NCI-H1092 treated with DMSO at 0.1 percent for 48 hours (cell line): ENCODE results near the gene KRT79.
"Not testable (repeated sequence)": the region's sequence is repeated elsewhere in the genome, so short reads cannot be mapped to it uniquely, and the experiment has no call there.

ENCODE experiments used
- DNase-seq: peaks from one replicate; lab custom pipeline; 2025; lab: John Stamatoyannopoulos, UW

The KRT79 gene

DNA sequence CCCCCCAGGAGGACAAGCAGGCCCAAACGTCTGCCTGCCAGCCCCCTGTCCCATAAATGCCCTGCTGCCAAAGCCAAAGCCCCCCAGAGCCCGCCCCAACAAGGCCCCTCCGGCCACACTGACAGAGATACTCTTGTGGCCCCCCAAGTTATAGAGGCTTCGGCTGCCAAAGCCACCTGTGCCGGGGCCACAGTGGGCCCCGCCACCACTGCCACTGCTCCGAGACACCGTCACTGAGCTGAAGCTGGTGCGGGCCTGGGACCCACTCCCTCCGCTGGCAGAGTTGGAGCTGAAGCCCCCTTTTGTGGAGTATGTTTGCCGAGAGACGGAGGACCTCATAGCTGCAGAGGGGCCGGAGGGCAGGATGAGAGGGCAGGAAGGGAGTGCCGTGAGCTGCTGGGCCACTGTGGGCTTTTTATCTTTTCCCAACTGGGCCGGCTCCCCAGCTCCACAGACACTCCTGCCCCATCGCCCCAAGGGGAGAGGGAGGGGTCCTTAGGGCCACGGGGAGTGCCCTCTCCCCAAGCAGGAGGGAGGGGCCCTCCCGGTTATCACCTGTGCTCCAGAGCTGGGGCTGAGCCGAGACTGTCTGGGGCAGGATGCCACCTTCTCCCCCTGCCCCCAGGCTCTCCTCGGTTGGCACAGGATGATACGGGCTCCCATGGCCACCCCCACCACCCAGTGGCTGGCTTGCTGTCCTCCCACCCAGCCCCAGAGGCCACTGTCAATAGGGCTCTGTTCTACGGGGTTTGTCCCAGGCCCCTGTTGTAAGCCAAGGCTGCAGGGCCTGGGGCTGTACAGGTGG, at the start of gene KRT79:
KRT79 (minus strand) TSS at position 390 of the 805 bp plus-strand sequence; CDS start at position 339, 51 bp downstream.
- no peak for DNase-seq

DNA sequence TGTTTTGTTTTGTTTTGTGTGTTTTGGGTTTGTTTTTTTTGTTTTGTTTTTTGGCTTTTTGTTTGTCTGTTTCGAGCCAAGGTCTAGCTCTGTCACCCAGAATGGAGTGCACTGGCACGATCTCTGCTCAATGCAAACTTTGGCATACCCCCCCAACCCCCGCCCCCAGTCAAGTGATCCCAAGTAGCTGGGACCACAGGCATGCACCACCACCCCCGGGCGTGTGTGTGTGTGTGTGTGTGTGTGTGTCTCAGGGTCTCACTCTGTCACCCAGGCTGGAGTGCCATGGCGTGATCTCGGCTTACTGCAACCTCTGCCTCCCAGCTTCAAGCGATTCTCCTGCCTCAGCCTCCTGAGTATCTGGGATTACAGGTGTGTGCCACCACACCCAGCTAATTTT, 46.4 kb upstream of the KRT79 start:
- not testable (repeated sequence) for DNase-seq

DNA sequence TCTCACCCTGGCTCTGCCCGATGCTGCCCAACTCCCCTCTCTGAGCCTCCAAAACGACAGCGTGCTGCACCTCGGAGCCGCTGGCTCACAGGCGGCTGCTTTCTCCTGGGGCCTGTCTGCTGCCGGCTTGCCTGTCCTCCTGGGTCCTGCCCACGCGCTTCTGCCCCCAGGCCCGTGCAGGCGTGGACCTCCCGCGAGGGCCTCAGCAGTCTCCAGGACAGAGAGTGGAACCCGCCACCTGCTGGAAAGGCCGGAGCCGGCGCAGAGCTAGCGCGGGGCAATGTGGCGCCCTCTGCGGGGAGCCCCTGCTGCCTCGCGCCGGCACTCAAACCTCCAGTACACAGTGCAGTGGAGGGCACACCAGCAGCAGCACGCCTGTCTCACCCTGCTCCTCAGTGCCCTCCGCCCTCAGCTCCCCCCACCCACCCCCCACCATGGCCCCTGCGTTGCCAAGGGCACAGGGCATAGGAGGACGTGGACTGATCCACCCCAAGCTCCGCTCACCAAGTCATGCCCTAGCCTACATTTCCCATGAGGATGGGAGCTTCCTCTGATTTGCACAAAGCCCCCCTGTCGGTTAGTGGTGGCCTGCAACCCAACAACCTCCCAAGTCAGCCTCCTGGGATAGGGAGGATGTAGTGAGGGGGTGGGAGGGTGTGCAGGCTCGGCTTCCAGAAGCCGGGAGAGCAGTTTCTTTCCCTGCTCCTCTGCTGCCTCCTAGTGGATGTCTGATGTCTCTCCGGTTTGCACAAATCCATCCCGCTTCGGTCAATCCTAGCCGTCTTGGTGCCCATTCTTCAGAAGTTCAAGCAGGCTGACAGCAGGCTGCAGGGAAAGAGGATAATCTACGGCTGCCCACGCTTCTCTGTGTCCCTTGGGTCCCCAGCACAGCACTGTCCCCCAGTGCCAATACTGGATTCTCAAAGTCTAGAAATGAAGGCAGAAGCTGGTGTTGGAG, 45.6 kb upstream of the KRT79 start:
- peak; percentile 84 for DNase-seq

DNA sequence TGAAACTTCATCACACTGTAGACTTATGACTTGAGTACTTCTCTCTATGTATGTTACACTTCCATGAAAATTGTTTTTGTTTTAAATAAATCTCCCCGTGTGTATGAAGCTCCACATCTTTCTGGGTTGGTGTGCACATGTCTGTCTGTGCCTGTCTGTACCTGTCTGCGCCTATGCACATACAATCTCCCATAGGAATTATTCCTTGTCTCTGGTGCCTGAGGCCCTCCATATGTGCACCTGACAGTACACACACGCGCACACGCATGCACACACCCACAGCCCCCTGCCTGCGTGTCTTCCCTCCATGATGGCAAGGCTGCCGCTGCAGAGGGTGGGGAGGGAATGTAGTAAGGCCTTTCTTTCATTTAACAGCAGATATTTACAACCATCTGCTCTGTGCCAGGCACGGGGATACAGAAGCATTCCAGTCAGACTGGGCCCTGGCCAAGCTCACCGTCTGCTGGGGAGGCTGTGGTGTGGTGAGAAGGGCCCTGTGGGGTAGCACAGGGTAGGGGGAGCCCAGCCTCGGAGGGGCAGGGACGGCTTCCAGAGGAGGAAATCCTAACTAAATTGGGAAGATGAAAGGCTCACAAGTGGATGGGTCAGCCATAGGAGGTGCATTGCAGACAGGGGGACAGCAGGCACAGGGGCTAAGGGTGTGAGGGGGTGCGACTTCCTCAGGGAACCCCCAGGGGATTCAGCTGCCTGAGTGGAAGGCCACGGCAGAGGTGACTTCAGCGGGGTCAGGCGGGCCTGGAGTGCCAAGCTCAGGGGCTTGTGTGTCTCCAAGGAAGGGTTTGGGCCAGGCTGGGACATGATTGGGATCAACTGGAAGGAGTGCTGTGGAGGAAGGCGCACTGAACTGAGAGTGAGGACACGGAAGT, 44.6 kb upstream of the KRT79 start:
- DNase-seq, result no peak

DNA sequence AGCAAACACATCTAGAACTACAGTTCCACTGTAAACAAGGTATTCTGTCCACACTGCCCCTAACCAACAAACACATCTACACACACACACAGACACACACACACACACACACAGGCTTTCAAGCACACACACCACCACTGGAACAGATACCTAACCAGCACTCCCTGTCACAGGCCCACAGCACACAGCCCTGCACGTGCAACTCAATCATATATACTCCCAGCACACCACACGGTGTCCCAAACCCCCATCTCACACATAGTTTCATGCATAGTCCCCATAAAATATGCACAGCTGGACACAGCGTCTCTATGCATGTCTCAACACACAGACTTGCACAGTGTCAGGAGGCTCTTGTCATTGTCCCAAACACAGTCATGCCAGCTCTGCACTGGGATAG, 43.1 kb upstream of the KRT79 start:
- DNase-seq, result no peak

DNA sequence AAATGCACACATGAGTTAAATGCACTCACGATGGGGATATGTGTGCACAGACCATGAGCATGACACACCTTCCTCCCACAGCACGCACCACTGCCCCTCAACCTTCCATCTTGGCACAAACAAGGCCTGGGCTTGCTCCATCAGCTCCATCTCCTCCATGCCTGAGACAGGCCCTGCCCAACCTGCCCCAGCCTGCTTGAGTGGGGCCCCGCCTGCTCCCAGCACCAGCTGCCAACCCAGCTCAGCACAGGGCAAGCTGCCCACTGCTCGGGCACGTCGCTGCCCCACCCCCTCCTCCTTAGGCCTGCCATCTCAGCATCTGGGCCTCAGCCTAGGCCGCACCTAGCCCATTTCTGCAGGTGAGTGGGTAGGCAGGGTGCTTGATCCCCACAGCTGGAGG, 42.3 kb upstream of the KRT79 start:
- no peak for DNase-seq

DNA sequence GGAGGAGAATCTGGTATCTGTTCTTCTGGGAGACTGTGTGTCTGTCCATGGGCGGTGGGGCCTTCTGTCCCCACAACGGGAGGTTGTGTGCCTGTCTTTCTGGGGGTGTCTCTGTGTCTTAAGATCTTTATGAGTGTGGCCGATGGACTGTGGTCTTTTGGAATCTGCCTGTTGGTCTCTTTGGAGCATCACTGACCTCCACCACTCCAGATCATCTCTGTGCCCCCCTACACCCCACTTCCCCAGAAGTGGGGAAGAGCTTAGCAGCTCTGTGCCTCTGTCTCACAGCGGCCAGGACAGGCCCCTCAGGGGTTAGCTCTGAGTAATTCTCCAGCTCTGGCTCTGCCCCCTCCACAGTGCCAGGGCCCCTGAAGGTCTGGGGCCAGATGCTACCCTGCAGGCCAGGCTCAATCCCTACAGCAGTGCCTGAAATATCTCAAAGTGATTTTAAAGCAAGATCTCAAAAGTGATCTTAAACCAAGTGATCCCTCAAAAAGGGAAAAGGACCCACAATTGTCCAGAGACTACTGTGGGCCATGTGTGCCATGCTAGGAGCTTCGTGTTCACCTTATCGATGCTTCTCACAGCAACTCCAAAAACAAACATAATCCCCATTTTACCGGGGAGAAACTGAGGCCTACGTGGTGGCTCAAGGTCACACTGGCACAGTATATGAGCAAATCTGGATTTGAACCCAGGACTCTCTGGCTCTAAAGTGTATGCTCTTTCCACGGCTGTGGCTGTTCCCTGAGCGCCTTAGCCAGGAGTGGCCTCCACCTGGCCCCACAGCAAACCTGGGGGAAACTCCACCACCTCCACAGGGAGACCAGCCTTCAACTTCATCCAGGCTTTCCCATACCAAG, 40.7 kb upstream of the KRT79 start:
- DNase-seq, result no peak

DNA sequence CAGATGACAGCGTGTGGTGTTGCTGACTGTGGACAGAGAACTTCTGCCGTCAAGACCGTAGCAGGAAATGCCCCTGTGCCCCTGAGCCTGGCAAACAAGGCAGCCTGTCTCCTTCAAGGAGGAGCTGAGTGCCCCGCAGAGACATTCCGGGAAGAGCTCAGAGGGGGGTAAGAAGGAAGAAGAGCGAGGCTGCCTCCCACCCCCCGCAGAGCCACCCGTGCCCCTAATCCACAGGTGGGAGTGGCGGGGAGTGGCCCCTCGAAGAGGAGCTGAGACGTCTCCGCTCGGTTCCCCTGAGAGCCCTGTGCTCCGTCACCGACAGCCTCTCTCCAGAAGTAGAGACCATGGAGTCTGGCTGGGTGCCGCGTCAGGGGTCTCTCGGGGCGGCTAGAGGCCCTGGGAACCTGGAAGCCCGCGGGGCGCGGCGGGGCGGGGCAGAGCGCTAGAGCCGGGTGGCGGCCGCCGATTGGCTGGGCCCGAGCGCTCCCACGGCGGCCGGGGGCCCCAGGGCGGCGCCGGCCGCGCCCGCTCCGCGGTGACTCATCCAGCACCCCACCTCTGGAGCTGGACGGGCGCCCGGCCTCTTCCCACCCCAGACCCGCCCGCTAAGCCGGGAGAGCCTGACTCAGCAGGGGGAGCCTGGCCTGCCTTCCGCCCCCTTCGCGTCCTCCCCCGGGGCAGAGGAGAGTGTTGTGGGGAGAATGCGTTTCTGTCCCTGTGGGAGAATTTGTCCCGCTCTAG, 39.9 kb upstream of the KRT79 start:
- peak; percentile 23 for DNase-seq

DNA sequence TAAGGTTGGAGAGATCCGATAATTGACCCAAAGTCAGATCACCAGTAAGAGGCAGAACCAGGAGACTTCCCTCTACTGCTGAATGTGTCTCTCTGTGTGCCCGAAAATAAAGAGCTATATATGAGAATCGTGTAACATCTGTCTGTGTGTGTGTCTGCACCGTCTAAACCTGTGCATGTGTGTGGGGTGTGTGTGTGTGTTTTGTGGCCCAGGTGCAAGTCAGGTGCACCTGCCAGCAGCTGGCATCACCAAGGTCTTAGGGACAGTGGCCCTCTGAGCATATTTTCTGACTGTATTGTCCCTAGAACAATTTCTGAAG, 39.4 kb upstream of the KRT79 start:
- DNase-seq, result no peak

DNA sequence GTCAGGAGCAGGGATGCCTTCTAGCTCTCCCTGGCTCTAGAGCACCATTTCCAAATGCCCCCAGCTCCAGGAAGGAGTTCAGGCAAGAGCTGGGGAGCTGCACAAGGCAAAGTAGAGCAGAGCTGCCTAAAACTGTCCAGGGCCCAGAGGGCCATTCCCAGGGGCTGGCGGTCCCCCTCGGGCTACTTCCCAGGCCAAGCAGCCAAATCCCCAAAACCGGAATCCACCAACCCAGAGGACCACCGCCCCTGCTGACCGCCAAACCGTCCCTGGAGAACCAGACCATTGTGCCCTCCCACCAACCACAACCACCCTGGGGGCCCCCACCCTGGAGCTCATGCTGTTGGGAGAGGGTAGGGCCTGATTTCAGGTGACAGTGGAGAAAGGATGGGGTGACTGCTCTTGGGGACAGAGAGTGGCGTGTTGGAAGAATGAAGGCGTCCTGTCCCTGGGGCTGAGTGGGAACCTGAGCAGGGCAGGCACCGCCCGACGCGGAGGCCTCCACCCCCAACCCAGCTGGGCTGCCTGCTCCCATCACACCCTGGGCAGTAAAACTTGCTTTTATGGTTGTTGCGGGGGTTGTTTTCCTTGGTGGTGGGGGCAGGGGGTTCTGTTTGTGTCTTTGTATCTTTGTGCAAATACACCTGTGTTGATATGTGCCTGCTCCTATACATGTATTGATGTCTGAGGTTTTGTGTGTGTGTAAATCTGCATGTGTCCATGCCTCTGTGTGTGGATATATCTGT, 38.7 kb upstream of the KRT79 start:
- no peak for DNase-seq

DNA sequence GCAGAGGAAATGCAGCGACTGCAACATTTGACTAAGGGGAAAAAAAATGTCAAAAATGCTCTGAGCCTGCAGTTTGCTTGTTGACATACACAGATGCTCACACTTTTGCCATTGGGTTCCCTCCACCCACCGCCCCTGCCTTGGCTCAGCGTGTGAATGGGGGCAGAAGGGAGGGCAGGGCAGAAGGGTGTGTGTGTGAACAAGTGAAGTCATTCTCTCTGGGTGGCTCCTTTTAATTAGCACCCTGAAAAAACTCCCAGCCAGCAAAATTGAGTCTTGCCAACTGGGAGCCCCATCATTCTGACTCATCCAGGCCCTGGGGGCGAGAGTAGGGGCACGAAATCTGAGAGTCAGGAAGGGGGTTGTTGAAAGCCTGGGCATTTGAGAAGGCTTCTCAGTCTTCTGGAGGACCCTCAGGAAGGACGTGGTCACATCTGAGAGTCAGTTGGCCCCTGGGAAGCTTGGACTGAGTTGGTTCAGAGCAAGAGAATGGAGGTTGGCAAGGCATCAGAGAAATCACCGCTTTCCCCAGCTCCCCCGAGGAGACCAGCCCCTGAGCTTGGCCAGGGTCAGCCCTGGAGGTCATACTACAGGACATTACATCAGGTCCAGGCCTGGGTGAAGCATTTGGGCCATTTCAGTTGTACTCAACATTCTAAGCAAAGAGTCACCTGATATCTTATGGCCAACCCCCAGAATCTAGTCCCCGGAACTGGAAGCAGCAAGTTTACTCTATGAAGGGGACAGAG, 37.4 kb upstream of the KRT79 start:
- no peak for DNase-seq

DNA sequence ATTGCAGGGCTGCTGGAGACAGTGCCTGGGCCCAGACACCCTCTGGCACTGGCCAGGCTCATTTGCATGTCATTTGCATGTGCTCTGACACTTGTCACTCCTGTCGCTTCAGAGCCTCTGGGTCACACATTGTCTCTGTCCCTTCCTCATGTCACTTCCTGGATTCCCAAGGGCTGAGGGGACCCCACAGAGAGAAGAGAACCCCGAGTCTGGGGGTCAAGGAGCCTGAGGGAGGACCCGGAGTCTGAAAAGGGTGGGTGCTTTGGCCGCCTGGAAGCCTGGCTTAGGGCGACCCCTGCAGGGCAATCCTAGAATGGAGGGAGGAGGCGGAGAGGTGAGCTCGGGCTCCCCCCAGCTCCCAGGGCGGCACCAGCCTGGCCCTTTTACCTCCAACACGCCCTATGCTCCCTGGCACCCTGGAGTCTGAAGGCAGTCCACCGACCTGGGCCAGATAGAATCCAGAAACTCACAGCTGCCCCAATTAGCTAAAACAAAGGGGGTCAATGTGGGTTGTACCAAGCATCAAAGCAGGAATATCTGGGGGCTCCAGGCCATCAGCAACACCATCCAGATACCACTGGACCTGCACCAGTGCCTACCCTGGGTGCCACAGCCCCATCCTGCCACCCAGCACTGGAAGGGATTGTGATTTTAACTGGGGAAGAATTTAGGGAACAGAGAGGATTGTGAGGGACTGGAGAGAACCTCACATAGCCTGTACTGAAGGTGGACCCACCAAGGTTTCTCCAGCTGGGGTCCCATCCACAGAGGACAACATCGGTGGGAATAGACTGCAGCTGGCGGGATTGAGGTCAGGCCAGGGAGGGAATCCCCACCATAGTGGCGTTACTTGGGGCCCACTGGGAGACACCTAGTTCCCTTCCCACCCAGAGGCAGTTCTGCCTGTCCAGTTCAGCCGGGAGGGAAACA, 36.5 kb upstream of the KRT79 start:
- peak; percentile 44 for DNase-seq

DNA sequence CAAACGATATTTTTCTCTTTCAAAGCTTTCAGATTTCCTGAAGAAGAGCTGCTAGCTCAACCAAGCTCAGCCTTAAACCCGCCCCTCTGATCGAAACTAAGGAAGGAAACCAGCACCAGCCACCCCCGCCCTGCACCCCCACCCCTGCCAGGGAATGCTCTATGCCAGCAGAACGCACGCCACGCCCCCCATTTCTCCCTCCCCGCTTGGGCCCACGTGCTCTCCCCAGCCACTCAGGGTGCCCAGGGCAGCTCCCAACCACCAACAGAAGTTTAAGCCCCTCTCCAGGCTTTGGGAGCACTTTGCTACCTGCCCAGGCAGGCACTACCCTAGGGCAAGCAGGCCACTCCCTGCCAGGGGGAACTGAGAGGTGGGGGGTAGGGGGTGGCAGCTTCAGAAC, 33.5 kb upstream of the KRT79 start:
- DNase-seq, result no peak

DNA sequence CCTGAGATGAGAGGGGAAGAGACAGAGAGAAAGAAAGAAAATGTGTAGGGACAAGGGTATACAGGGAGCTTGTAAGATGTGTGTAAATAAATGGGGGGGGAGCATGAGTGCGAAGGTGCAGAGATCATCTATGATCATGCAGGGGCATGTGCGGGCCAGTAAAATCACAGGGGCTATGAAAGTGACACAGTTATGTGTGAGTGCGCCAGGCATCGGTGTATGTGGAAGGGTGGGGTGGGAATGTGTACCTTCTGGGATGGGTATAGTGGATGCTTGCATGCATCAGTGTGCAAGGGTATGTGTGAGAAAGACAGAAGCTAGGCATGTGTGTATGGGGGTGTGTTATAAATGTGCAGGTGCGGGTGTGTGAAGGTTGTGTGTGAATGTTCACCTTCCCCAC, 33.0 kb upstream of the KRT79 start:
- no peak for DNase-seq

DNA sequence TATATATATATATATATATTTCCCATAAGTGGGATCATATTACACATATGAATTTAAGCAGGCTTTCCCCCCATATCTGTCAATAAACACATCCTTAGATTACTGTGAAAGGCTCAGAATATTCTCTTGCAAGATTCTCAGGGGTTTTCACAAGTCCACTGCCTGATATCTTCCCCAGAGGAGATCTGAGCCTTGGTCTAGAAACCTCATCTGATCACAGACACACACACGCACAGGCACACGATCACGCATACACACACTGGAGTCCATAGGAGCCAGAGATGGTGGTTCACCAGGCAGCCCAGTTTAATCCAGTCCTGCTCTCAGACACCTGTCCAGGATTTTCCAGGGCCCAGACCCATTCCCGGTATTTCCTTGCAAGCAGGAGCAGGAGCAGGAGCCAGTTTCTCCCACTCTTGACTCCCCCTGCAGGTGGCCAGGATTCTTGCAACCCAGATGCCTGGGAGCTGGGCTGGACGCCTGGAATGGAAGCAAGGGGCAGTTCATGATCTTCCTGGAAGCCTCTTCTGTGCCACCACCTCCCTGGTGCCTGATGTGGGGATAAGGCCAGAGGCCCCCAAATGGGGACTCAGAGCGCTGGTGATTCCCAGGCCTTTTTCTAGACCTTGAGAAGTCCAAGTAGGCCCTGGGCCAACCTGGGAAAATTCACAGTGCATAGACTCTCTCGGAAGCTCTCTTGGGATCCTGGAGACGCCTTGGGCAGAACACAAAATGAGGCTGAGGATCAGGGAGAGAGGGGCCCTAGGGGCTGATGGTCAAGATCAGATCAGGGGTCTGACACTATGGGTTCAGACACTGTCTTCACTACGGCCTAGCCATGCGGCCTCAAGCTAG, 31.2 kb upstream of the KRT79 start:
- peak; percentile 60 for DNase-seq

DNA sequence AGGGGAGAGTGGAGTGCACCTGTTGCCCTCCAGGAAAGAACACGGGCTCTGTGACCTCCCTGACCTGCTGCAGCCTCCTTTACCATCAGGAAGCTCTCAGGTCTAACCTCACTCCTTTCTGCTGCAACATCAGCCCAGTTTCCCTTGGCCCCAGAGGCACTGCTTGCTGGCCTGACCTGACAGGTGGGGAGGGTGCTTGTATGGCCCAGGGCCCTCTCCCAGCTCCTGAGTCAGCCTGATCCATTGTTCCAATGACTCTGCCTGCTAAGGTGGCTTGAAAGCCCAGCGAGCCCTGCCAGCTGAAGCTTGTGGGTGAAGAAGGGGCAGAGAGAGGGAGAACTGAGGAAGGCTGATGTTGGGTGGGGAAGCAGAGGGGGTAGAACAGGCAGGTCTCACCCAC, 27.9 kb upstream of the KRT79 start:
- no peak for DNase-seq

DNA sequence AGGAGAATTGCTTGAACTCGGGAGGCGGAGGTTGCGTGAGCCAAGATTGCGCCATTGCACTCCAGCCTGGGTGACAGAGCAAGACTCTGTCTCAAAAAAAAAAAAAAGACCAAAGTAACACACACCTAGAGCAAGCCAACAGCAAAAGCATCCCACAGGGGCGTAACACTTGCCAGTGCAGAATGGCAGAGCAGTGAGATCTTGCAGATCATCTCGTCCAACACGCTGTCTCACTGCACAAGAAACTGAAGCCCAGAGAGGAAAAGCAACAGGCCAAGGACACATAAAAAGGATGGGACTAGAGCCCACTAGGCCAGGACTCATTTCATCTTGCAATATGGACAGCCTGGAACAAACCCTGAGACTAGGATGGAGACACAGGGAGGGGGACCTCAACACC, 27.4 kb upstream of the KRT79 start:
- no peak for DNase-seq
